Endodermal cell (in vitro differentiated cells): Measurements from ENCODE around the gene UTS2B. TPM values are rescaled to one million over a fixed set of nuclear protein-coding genes. Genes with fewer than 3 reads are reported as not detected.

Experiments used
- DNase-seq: peaks from one replicate; pipeline ENCODE4 v3.0.0-alpha.2; 2017
- H3K27ac ChIP-seq: 2 replicates; pipeline ENCODE4 v1.5.1; 2013; ENCODE audit warnings: mild to moderate bottlenecking, low read depth, low read length, moderate library complexity
- H3K27me3 ChIP-seq: 2 replicates; pipeline ENCODE4 v1.6.1; 2013; ENCODE audit warnings: mild to moderate bottlenecking, low read length, moderate library complexity; ENCODE audit not compliant: insufficient read depth, control insufficient read depth, poor library complexity, severe bottlenecking
- H3K36me3 ChIP-seq: 2 replicates; pipeline ENCODE4 v1.7.0; 2013; ENCODE audit warnings: mild to moderate bottlenecking, low read length, moderate library complexity; ENCODE audit not compliant: control insufficient read depth, insufficient read depth
- H3K4me1 ChIP-seq: one replicate; pipeline ENCODE4 v1.7.0; 2013; ENCODE audit warnings: low read length; ENCODE audit not compliant: control insufficient read depth, insufficient read depth
- H3K4me3 ChIP-seq: 2 replicates; pipeline ENCODE4 v1.5.1; 2013; ENCODE audit warnings: mild to moderate bottlenecking, low read length, moderate library complexity
- H3K9ac ChIP-seq: 2 replicates; pipeline ENCODE4 v1.6.1; 2013; ENCODE audit warnings: mild to moderate bottlenecking, low read length, moderate library complexity; ENCODE audit not compliant: poor library complexity, severe bottlenecking; ENCODE audit errors: extremely low read depth
- H3K9me3 ChIP-seq: 2 replicates; pipeline ENCODE4 v1.6.1; 2013; ENCODE audit warnings: mild to moderate bottlenecking, low read length, moderate library complexity; ENCODE audit not compliant: control insufficient read depth
- H3K27ac Mint-ChIP-seq: 2 replicates; pipeline ENCODE4 v1.8.0; 2020; ENCODE audit warnings: mixed read lengths
- H3K27me3 Mint-ChIP-seq: 2 replicates; pipeline ENCODE4 v1.8.0; 2021; ENCODE audit warnings: mild to moderate bottlenecking, mixed read lengths; ENCODE audit not compliant: insufficient read depth
- H3K36me3 Mint-ChIP-seq: 2 replicates; pipeline ENCODE4 v1.8.0; 2020; ENCODE audit warnings: low read depth, mixed read lengths
- H3K4me1 Mint-ChIP-seq: 2 replicates; pipeline ENCODE4 v1.8.0; 2020; ENCODE audit warnings: mixed read lengths
- H3K4me3 Mint-ChIP-seq: 2 replicates; pipeline ENCODE4 v1.8.0; 2020; ENCODE audit warnings: mild to moderate bottlenecking, moderate library complexity, mixed read lengths
- H3K9me3 Mint-ChIP-seq: 2 replicates; pipeline ENCODE4 v1.8.0; 2020; ENCODE audit warnings: mild to moderate bottlenecking, mixed read lengths
- WGBS, 2 experiments: methylation state at CpG; one replicate each; pipeline versions ENCODE4 v1.1.5 to v1.1.7; 2013; ENCODE audit warnings: missing lambda C conversion rate in 2 of 2, mixed read lengths in 1 of 2; ENCODE audit not compliant: insufficient coverage in 1 of 2, insufficient read length in 1 of 2; 5-methylcytosine and 5-hydroxymethylcytosine counted together
- total RNA-seq, 2 donors: library from RNA; stranded (reverse); fragmentation: NEBNext Ultra II Directional in 1 of 2; extraction: Animal tissue kit (Norgen Biotek cat#: 25700) in 1 of 2; gene quantifications; 2 replicates in 1 of 2; 3 replicates in 1 of 2; pipeline ENCODE4 v1.2.1, GENCODE V29; 2021
- TF ChIP-seq, protein P1 (sequence below): fragments of 200-600 bp; sonication (generic); conservative IDR thresholded peaks from 2 replicates; pipeline ENCODE4 v1.5.0; 2021; ENCODE audit warnings: antibody characterized with exemption, mild to moderate bottlenecking

UTS2B gene
- total RNA-seq, 2 donors from 2014 or later, result 0.90 TPM; not detected in 1

DNA sequence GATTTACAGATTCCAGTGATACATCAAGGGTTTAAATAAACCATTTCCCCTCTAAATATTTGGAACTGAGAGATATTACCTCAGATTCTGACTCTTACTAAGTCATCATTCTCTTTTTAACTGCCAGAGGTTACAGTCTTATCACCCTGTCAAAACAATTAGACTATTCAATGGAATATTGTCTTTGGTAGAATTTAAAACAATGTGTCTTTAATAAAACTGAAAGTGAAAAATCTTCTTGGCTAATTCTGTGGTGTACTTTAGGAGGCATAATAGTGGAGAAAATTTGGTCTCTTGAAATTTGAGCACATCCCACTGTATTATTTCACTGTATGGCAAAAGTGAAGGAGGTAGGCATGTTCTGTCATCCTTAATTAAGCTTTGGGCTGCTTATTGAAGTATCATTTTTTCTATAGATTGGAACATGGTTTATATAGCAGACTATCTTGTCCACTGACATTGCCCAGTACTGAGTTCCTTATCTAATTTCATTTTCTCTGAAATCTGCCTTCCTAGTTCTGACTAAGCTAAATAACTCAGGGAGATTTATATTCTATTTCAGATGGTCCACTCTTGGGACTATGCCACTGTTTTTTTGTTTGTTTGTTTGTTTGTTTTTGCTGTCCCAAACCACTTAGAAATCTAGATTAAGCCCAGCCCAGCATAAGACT lies 48.0 kb upstream of the UTS2B start:
- Histone ChIP-seq H3K9me3 (no peaks in the 10 kb centered on the region), H3K36me3 (peaks cover 61% of the 10 kb centered on the region), H3K27me3 (no peaks in the 10 kb centered on the region), H3K9ac (no peak overlapping the region), H3K4me3 (no peak overlapping the region), H3K27ac (no peak overlapping the region), H3K4me1 (peaks cover 7% of the 10 kb centered on the region)
- Mint-ChIP-seq H3K36me3 (peaks cover 32% of the 10 kb centered on the region), H3K27ac (no peak overlapping the region), H3K27me3 (no peaks in the 10 kb centered on the region), H3K4me1 (peaks cover 28% of the 10 kb centered on the region), H3K4me3 (no peak overlapping the region), H3K9me3 (no peaks in the 10 kb centered on the region)
- DNase-seq, result no peak
- TF ChIP-seq, protein P1, sequence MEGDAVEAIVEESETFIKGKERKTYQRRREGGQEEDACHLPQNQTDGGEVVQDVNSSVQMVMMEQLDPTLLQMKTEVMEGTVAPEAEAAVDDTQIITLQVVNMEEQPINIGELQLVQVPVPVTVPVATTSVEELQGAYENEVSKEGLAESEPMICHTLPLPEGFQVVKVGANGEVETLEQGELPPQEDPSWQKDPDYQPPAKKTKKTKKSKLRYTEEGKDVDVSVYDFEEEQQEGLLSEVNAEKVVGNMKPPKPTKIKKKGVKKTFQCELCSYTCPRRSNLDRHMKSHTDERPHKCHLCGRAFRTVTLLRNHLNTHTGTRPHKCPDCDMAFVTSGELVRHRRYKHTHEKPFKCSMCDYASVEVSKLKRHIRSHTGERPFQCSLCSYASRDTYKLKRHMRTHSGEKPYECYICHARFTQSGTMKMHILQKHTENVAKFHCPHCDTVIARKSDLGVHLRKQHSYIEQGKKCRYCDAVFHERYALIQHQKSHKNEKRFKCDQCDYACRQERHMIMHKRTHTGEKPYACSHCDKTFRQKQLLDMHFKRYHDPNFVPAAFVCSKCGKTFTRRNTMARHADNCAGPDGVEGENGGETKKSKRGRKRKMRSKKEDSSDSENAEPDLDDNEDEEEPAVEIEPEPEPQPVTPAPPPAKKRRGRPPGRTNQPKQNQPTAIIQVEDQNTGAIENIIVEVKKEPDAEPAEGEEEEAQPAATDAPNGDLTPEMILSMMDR, result no peak

DNA sequence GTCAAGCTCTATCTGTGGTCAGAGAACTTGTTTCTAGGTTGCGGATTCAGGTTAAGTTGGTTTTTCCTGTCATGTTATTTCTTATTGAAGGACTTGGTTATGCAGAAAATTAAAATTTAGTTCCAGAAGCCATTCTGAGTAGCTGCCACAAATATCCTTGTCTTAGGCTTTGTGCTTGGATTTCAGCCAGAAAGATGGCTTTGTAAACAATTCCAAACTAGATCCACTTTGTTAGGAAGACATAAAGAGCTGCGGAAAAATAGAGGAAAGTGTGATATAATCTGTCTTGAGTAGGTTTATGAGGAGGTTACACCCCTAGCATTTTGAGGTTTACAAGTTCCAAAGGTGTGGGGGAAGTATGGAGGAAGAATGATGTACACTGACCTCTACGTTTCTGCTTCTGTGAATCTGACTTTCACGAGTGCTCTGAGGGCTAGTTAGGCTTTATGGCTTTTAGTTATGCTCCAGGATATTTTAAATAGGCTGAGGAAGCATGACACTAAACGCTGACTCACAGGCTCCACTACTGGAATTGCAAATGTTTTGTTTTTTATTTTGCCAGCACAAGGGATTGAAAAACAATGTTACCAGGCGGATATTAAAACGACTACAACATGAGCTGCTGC lies 46.3 kb upstream of the UTS2B start:
- H3K9ac ChIP-seq, result no peak overlapping the region
- no peak overlapping the region for H3K27ac ChIP-seq
- no peak for DNase-seq
- peaks cover 44% of the 10 kb centered on the region for H3K36me3 ChIP-seq
- H3K4me1 Mint-ChIP-seq, result peaks cover 24% of the 10 kb centered on the region
- H3K9me3 ChIP-seq, result no peaks in the 10 kb centered on the region
- H3K4me3 Mint-ChIP-seq, result no peak overlapping the region
- H3K36me3 Mint-ChIP-seq, result peaks cover 24% of the 10 kb centered on the region
- no peak overlapping the region for H3K4me3 ChIP-seq
- H3K9me3 Mint-ChIP-seq, result no peaks in the 10 kb centered on the region
- H3K4me1 ChIP-seq, result peaks cover 7% of the 10 kb centered on the region
- H3K27ac Mint-ChIP-seq, result peak overlapping the region; percentile 65
- WGBS, 2 experiments, result 82 to 90% methylated on average over 7 of the region's 7 CpGs
- no peaks in the 10 kb centered on the region for H3K27me3 Mint-ChIP-seq
- no peaks in the 10 kb centered on the region for H3K27me3 ChIP-seq
- TF ChIP-seq, protein P1, result no peak

DNA sequence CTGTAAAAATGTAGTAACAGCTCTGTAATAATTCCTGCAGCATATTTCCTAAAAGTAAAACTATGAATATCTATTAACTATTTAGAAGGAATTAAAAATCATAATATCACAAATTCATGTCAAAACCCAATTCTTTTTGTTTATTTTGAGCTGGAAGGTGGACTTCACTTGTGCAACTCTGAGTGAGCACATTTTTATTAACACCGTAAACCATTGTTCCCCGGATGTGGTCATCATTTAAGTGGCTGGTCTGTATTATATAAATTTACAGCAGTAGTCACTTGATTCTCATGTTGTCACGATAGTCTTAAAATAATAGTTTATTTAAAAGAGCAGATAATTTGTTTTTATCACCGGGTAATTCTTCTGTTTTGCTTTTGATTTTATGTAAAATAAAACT lies 43.0 kb upstream of the UTS2B start:
- H3K4me1 ChIP-seq, result peaks cover 3% of the 10 kb centered on the region
- no peaks in the 10 kb centered on the region for H3K27me3 ChIP-seq
- Mint-ChIP-seq H3K9me3 (no peaks in the 10 kb centered on the region), H3K27ac (no peak overlapping the region), H3K4me1 (peaks cover 14% of the 10 kb centered on the region), H3K36me3 (peaks cover 35% of the 10 kb centered on the region), H3K4me3 (no peak overlapping the region), H3K27me3 (no peaks in the 10 kb centered on the region)
- no peak for DNase-seq
- 97% methylated on average over 3 of the region's 4 CpGs; no CpG with 5 or more reads in 1 of the 2 experiments for WGBS, 2 experiments
- peaks cover 40% of the 10 kb centered on the region for H3K36me3 ChIP-seq
- no peaks in the 10 kb centered on the region for H3K9me3 ChIP-seq
- no peak overlapping the region for H3K27ac ChIP-seq
- TF ChIP-seq, protein P1, result no peak
- H3K9ac ChIP-seq, result no peak overlapping the region
- no peak overlapping the region for H3K4me3 ChIP-seq
